22Rv1 (cell line): Measurements from ENCODE around the gene RAI1.

Experiments
- H3K27ac ChIP-seq: fragments of 450-650 bp; 2 replicates; pipeline ENCODE4 v1.5.1; 2017
- ZFX ChIP-seq: fragments of 450-650 bp; IDR thresholded peaks from 2 replicates; pipeline ENCODE4 v1.6.1; 2017; ENCODE audit warnings: antibody characterized with exemption, borderline replicate concordance
- TF ChIP-seq, protein P1 (sequence below): fragments of 450-650 bp; IDR thresholded peaks from 2 replicates; pipeline ENCODE4 v1.5.1; 2017; ENCODE audit warnings: mild to moderate bottlenecking

Gene RAI1

DNA sequence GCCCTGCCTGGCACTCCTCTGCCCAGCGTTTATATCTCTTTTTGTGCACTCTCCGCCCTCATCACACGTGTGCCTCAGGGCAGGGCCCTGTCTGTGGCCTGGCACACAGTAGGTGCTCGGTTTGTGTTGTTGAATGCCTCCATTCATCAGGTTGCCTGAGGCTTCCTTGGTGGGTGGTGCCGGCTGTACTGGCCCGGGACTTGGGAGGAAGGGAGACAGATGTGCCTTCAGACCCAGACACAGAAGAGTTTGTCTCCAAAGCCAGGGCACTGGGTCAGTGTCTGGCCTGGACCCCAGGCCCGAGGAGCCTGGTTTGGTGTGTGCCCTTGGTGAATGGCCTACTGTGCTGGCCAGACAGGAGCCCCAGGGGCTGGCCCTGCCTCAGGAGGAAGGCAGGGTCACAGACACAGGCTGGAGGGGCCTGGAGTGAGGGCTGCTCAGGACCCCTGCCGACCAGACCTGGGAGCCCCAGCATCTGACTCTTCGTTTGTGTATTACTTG, 71.6 kb downstream of the RAI1 start:
- H3K27ac ChIP-seq = peak overlapping the region; percentile 64
- TF ChIP-seq ZFX = no peak
- TF ChIP-seq, protein P1, sequence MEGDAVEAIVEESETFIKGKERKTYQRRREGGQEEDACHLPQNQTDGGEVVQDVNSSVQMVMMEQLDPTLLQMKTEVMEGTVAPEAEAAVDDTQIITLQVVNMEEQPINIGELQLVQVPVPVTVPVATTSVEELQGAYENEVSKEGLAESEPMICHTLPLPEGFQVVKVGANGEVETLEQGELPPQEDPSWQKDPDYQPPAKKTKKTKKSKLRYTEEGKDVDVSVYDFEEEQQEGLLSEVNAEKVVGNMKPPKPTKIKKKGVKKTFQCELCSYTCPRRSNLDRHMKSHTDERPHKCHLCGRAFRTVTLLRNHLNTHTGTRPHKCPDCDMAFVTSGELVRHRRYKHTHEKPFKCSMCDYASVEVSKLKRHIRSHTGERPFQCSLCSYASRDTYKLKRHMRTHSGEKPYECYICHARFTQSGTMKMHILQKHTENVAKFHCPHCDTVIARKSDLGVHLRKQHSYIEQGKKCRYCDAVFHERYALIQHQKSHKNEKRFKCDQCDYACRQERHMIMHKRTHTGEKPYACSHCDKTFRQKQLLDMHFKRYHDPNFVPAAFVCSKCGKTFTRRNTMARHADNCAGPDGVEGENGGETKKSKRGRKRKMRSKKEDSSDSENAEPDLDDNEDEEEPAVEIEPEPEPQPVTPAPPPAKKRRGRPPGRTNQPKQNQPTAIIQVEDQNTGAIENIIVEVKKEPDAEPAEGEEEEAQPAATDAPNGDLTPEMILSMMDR = no peak

DNA sequence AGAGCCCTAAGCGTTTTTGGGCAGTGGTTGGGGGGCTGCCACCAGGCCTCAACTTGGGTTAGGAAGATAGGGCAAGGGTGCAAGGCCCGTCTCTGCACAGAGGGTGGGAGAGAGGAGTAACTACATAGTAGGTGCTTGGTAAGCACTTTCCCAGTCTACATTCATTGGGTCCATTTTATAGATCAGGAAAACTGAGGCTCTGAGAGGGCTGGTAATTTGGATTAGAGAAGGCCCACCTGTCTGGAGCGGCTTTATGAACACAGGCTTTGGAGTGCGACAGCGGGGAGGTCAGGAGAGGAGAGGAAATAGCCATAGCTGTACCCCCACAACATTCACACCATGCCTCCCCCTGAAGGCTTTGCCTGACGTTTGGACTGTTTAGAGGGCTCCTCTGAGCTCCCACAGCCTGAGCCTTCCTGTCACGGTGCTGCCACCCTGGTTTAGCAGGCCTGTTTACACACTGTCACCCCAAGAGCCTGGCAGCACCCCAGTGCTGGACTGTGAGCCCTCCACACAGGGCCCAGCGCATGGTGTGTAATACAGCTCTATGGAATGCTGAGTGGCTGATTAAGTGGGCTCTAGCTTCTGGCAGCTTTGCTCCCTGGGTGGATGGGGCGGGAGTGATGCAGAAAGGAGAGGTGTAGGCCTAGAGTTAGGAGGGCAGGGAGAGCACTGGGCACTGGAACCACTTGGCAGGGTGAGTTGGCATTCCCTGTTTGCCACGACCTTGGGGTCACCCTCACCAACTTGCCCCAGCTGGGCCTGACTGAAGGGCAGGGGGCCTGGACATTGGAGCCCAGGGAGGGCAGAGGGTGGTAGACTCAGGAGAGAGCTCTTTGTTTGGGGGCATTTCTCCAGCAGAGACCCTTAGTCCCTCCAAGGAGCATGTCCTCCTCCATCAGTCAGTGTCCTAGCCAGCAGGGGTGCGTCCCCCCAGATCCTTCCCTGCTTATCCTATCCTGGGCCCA, 73.7 kb downstream of the RAI1 start:
- TF ChIP-seq ZFX = no peak
- TF ChIP-seq, protein P1 = no peak
- H3K27ac ChIP-seq = no peak overlapping the region

DNA sequence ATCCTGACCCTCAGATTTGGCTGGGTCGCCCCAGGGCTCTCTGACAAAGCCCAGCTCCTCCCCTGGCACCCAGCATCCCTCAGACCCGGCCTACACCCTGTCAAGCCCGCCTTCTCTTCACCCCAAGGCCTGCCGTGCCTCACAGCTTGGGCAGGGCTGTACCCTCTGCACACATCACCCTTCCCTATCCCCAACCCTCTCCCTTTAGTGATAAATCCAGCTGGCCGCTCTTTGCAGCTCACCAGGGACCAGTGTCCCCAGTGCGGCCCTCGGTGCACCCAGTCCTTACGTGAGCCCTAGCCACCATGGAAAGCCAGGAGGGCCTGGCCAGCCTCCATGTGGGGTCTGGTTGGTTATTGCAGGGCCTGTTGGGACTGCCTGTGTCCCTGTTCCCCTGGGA, 74.5 kb downstream of the RAI1 start:
- TF ChIP-seq, protein P1 = no peak
- no peak for TF ChIP-seq ZFX
- no peak overlapping the region for H3K27ac ChIP-seq

DNA sequence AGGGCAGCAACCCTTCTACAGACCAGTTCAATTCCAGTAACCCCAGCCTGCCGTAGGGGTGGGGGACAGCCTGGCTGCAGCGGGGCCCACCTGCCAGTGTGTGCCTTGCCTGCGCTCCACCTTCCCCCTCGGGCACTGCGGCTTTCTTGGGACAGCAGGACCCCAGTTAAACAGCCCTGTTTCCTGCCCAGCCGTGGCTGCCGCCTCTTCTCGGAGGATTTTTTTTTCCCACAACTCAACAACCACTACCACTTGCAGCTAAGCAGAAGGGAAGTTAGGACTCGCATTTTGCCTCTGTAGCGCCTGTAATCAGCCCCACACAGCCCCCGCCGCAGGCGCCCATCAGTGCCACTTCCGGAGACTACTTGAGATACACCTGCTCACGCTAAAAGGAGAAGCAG, 76.1 kb downstream of the RAI1 start:
- H3K27ac ChIP-seq = no peak overlapping the region
- TF ChIP-seq, protein P1 = no peak
- TF ChIP-seq ZFX = no peak

DNA sequence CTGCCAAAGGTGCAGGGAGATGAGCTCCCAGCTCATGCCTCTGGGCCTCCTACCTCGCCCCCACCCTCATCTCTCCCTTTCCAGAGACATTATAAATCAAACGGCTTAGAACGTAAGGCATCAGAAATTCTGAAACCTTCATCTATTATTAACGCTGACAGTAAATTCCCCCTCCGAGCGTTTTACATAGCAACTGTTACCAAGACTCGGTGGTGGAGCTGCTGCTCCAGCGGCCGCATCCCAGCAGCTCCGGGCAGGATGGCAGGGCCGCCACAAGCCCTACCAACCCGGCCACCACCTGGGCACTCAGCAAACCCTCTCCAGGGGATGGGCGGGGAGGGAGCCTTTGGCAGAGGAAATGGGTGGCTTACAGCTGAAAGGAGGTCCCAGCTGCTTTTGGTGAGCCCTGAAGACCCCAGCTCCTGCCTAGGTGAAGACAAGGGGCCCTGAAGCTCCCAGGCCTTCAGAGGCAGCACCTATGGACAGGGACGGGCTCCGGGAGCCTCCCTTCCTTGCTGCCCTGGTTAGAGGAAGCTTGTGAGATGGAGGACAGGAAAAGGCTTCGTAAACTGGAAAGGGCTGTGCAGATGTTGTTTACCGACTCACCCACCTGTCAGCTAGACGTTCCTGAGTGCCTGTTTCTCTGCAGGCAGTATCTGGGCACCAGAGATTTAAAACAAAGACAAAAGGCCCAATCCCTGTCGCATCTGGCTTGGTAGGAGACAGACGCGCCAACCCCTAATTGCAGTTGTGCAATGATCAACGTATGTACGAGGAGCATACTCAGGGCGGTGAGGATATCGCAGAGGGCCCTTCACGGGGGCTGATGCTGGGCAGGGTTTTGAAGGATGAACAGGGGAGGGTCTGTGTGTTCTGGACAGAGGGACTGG, 76.9 kb downstream of the RAI1 start:
- H3K27ac ChIP-seq = no peak overlapping the region
- TF ChIP-seq ZFX = no peak
- TF ChIP-seq, protein P1 = no peak

DNA sequence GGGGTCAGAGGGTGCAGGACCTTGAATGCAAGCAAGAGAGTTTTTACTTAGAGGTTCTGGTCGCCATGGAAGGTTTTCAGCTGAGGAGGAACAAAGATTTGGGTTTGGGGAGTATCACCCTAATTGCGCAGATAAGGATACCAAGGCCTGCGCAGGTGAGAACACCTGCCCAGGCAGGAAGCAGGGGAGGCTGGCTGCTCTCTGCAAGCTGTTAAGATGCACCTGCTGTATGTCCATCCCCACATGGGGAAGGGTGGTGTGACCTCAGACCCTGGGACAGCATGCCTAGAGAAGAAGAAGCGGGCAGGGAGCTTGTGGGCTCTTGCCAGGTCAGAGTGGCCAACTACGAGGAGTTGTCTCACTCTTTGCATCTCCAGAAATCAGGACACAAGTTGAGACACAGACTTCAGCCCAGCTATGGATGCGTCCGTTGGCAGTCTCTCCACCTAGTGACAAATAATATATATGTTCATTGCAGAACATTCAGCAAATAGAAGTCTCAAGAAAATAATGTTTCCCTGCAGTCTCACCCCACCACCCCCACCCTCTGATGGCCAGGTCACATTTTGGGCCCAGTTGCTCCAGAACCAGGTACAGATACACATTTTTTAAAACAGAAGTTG, 77.8 kb downstream of the RAI1 start:
- TF ChIP-seq ZFX = no peak
- TF ChIP-seq, protein P1 = no peak
- H3K27ac ChIP-seq = no peak overlapping the region
